Measurements from ENCODE around the gene KLHL29. TPM values are rescaled to one million over a fixed set of nuclear protein-coding genes. Genes with fewer than 3 reads are reported as not detected.
A peak's percentile ranks its signal among the peaks of the same experiment; 100 is the strongest.

Gene KLHL29
- total and polyA plus RNA-seq, 2 of the 13 experiments (the other 11 are each of a cell fraction or from before 2014, with no cell fraction given) = 0.01 TPM; not detected in 1

DNA sequence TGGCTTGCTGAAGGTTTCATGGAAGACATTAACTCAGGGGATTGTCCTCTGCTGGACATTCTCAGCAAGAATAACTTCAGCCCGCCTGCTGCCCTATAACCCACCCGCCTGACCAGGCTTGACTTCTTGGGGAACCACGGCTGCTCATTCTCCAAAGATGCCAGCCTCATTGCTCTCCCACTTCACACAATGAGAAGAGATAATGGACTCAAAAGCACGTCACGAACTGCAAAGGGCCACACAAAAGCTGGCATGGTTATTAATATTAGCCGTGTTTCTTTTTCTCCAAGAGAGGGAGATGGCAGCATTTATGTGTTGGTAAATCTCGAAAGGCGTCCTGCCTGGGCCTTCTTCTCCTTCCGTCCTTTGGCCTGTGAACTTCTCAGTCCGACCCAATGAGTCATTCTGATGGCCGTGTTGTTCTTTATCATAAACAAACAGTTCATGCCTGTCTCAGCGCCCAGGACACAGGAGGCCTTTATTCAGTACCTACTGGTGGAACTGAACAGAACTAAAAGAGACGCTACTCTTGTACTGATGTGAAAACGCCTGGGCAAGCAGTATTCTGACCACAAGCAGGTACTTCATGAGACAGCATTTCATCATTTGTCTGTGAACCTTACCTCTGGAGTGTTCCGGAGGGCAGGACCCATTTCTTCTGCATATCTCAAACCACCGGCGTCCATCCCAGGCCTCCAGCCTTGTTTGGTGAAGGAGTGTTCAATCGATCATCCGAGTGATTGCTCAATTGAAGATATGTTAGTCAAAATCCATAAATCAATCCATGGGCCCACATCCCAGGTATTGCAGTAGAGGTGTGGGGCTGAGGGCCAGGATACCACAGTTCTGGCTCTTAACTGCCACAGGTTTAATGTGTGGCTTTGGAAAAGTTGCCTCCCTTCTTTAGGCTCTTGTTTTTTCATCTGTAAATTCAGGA lies 25.1 kb upstream of the KLHL29 start (continued):
- TF ChIP-seq, protein P1, sequence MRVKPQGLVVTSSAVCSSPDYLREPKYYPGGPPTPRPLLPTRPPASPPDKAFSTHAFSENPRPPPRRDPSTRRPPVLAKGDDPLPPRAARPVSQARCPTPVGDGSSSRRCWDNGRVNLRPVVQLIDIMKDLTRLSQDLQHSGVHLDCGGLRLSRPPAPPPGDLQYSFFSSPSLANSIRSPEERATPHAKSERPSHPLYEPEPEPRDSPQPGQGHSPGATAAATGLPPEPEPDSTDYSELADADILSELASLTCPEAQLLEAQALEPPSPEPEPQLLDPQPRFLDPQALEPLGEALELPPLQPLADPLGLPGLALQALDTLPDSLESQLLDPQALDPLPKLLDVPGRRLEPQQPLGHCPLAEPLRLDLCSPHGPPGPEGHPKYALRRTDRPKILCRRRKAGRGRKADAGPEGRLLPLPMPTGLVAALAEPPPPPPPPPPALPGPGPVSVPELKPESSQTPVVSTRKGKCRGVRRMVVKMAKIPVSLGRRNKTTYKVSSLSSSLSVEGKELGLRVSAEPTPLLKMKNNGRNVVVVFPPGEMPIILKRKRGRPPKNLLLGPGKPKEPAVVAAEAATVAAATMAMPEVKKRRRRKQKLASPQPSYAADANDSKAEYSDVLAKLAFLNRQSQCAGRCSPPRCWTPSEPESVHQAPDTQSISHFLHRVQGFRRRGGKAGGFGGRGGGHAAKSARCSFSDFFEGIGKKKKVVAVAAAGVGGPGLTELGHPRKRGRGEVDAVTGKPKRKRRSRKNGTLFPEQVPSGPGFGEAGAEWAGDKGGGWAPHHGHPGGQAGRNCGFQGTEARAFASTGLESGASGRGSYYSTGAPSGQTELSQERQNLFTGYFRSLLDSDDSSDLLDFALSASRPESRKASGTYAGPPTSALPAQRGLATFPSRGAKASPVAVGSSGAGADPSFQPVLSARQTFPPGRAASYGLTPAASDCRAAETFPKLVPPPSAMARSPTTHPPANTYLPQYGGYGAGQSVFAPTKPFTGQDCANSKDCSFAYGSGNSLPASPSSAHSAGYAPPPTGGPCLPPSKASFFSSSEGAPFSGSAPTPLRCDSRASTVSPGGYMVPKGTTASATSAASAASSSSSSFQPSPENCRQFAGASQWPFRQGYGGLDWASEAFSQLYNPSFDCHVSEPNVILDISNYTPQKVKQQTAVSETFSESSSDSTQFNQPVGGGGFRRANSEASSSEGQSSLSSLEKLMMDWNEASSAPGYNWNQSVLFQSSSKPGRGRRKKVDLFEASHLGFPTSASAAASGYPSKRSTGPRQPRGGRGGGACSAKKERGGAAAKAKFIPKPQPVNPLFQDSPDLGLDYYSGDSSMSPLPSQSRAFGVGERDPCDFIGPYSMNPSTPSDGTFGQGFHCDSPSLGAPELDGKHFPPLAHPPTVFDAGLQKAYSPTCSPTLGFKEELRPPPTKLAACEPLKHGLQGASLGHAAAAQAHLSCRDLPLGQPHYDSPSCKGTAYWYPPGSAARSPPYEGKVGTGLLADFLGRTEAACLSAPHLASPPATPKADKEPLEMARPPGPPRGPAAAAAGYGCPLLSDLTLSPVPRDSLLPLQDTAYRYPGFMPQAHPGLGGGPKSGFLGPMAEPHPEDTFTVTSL (CRISPR knock-in tag; IDR thresholded peaks at IDR 0.05; ENCODE audit: borderline replicate concordance) = peak; percentile 79; the same call in 1 of the 2 replicates
- TF ChIP-seq ZNF7 (CRISPR knock-in tag; IDR thresholded peaks at IDR 0.05) = no peak
- peak; percentile 27; the same call in 1 of the 2 replicates for TF ChIP-seq TCF7 (IDR thresholded peaks at IDR 0.05; ENCODE audit: low read depth)
- TF ChIP-seq KAT2B (IDR thresholded peaks at IDR 0.05; ENCODE audit: borderline replicate concordance, low read depth, low read length) = peak; percentile 90
- no peak for TF ChIP-seq SRSF1 (optimal IDR thresholded peaks at IDR 0.05; ENCODE audit: low read depth, low read length)
- TF ChIP-seq RXRB (CRISPR knock-in tag; IDR thresholded peaks at IDR 0.05; ENCODE audit: borderline replicate concordance) = peak; percentile 46; the same call in 1 of the 2 replicates
- TF ChIP-seq MAFK (conservative IDR thresholded peaks at IDR 0.05 in 1 of 2, IDR thresholded peaks at IDR 0.05 in 1 of 2; ENCODE audit: low read length in 2 of 2) = peak; percentile 73 to 84
- TF ChIP-seq, protein P2, sequence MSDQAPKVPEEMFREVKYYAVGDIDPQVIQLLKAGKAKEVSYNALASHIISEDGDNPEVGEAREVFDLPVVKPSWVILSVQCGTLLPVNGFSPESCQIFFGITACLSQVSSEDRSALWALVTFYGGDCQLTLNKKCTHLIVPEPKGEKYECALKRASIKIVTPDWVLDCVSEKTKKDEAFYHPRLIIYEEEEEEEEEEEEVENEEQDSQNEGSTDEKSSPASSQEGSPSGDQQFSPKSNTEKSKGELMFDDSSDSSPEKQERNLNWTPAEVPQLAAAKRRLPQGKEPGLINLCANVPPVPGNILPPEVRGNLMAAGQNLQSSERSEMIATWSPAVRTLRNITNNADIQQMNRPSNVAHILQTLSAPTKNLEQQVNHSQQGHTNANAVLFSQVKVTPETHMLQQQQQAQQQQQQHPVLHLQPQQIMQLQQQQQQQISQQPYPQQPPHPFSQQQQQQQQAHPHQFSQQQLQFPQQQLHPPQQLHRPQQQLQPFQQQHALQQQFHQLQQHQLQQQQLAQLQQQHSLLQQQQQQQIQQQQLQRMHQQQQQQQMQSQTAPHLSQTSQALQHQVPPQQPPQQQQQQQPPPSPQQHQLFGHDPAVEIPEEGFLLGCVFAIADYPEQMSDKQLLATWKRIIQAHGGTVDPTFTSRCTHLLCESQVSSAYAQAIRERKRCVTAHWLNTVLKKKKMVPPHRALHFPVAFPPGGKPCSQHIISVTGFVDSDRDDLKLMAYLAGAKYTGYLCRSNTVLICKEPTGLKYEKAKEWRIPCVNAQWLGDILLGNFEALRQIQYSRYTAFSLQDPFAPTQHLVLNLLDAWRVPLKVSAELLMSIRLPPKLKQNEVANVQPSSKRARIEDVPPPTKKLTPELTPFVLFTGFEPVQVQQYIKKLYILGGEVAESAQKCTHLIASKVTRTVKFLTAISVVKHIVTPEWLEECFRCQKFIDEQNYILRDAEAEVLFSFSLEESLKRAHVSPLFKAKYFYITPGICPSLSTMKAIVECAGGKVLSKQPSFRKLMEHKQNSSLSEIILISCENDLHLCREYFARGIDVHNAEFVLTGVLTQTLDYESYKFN (CRISPR knock-in tag; conservative IDR thresholded peaks at IDR 0.05) = peak; percentile 37; the same call in 1 of the 2 replicates
- peak; percentile 59; the same call in 1 of the 2 replicates for TF ChIP-seq DPF2 (CRISPR knock-in tag; IDR thresholded peaks at IDR 0.05; ENCODE audit: borderline replicate concordance, low read depth)
- TF ChIP-seq MXD4 (CRISPR knock-in tag; IDR thresholded peaks at IDR 0.05) = no peak
- TF ChIP-seq CEBPG (CRISPR knock-in tag; IDR thresholded peaks at IDR 0.05) = peak; percentile 61
- TF ChIP-seq, protein P3, sequence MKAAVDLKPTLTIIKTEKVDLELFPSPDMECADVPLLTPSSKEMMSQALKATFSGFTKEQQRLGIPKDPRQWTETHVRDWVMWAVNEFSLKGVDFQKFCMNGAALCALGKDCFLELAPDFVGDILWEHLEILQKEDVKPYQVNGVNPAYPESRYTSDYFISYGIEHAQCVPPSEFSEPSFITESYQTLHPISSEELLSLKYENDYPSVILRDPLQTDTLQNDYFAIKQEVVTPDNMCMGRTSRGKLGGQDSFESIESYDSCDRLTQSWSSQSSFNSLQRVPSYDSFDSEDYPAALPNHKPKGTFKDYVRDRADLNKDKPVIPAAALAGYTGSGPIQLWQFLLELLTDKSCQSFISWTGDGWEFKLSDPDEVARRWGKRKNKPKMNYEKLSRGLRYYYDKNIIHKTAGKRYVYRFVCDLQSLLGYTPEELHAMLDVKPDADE (CRISPR knock-in tag; IDR thresholded peaks at IDR 0.05) = no peak
- no peak for TF ChIP-seq SP5 (CRISPR knock-in tag; IDR thresholded peaks at IDR 0.05; ENCODE audit: borderline replicate concordance, low read depth)
- TF ChIP-seq, protein P4, sequence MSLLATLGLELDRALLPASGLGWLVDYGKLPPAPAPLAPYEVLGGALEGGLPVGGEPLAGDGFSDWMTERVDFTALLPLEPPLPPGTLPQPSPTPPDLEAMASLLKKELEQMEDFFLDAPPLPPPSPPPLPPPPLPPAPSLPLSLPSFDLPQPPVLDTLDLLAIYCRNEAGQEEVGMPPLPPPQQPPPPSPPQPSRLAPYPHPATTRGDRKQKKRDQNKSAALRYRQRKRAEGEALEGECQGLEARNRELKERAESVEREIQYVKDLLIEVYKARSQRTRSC (CRISPR knock-in tag; IDR thresholded peaks at IDR 0.05; ENCODE audit: low read depth) = no peak

Data from HepG2 (cell line).